LNCAP (cell line): ENCODE data around the gene TMEM217.

Source experiments
- CTCF ChIP-seq: fragments of 450-650 bp; IDR thresholded peaks from 2 replicates; pipeline ENCODE4 v1.5.1; 2017; ENCODE audit warnings: mild to moderate bottlenecking

Gene TMEM217

DNA sequence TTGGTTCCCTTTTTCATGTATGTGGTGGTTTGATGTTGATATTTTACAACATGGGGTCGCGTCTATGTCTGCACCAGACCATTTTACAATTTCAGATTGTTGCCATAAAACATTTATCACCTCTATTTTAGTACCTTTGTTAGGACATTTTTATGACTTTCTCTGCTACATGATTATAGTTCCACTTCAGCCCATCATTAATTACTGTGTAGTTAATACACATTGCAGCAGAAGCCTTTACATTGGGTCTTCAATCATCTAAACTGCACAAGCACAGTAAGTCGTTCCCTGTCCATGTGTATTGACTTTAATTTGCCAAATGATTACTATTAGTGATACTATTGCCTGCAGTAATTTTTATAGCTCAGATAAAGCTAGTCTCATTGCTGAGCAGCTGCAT, 15.7 kb upstream of the TMEM217 start:
- TF ChIP-seq CTCF, result no peak

DNA sequence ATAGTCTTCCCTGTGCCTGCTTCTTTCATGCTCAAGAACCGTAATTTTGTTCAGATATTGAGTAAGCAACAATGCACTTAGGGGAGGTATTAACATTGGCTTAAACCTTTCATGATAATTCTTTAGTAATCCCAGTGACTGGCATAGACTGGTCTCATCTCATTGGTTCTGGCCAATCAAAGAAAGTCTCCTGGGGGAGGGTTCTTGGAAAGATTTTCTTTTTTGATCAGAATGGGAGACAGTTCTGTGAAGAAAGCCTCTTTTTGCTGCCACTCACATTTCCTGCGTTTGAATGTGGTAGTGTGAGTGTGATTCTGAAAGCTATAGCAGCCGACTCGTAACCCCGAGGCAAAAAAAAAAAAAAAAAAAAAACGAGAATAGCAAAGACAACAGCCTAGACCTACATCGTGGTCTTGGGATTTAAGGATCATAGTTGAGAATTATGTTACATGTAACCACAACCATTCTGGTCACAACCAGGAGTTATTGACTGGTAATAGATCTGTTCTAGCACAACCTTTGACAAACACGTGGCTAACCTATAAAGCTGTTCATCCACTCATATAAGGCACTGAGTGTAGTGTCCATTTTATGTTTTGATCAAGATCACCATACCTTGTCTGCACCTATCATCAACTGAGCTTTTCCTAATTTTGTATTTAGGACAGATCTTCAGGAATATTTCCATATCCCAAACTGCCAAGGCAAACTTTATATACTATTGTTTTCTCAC, 15.1 kb upstream of the TMEM217 start:
- no peak for TF ChIP-seq CTCF

GRCh38 chr6:37269105-37269504, 11.2 kb upstream of the TMEM217 start:
- TF ChIP-seq CTCF, result no peak

- TF ChIP-seq CTCF, result no peak
Observed at GRCh38 chr6:37265860-37266259, 7.9 kb upstream of the TMEM217 start.

DNA sequence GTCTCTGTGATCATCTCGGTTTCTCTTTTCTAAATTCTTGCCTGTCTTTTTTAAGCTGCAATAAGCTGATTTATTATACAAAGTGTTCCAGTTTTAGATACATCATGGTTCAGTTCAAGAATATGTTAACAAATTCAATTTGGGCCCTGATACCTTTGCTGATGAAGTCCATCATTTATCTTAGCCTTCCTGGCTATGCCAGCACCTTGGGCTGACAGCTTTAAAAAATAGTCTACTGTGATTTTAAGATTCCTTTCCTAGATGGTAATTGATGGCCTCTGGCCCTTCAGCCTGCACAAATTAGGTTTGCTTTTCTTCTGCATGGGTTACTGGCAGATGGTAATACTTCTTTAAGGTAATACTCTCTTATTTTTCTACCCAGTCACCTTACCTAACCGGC, 7.1 kb upstream of the TMEM217 start:
- TF ChIP-seq CTCF, result no peak

DNA sequence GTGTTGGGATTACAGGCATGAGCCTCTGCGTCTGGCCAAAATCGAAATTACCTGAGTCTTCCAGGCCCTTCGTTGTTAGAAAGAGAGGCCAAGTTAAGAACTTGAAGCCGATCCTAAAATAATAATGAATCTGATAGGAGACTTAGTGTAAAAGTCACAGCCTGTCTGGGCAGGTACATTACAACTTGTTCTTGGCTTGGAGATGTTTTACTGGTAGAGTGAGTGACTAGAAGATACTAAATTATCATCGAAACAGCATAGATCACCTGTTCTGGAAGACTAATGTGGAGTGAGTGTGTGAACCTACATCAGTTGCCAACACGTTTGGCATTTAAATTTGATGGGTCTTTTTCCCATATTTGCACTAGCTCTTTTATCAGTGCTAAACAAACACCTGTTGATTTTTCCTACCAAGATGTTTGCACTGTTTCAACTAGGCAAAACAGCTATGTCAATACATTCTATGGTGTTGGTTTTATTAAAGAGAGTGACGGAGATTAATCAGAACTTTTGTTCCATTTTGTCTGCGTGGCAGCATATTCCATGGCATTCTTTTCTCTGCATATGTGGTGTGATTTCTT, 4.6 kb upstream of the TMEM217 start:
- no peak for TF ChIP-seq CTCF

- no peak for TF ChIP-seq CTCF
Observed at GRCh38 chr6:37261198-37261597, 3.3 kb upstream of the TMEM217 start.

DNA sequence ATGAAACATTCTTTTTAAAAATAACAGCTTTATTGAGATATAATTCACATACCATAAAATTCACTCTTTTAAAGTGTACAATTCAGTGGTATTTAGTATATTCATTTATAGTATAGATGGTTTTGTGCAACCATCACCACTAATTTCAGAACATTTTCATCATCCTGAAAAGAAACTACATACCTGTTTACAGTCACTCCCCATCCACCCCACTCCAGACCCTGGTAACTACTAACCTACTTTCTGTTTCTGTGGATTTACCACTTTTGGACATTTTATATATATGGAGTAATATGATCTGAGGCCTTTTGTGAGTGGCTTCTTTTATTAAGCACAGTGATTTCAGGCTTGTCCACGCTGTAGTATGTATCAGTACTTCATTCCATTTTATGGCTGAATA, 2.5 kb upstream of the TMEM217 start:
- no peak for TF ChIP-seq CTCF
